ENCODE data around the gene SKOR1. TPM values are rescaled to one million over a fixed set of nuclear protein-coding genes. Genes with fewer than 3 reads are reported as not detected.

SKOR1 gene
- total and polyA plus RNA-seq, 2 of the 4 experiments (the other 2 are of a cell fraction) = 0.03 TPM; not detected in 1

DNA sequence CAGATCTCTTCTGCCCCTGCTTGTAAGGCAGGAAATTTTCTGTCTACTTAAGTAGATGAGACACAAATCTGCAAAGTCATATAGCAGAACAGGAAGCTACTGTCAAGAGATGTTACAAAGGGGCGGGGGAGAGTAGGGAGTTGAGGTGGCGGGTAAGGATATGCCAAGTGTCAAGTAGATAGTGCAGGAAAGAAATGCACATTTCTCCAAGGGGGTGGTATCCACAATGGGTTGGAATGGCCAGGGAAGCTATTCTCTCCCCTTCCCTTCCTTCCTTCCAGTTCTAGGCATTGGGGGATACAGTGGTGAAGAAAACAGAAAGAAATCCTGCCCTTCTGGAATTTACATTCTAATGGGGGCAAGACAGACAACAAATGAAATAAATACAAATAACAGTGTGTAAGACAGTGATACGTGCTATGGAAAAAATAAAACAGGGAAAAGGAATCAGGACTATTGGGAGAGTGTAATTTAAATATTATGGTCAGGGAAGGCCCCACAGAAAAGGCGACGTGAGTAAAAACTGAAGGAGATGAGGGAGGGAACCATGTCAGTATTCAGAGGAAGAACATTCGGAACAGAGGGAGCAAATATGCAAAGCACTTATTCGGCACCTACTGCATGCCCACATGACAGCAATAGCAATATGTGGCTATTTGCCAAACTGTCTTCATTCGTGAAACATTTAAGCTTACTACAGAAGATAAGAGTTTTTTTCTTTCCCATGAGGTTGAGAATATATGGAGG, 57.4 kb downstream of the SKOR1 start:
- intact Hi-C loops (cut with micrococcal nuclease) = no loop called here
- no peaks in the 10 kb centered on the region for H3K79me1 ChIP-seq (ENCODE audit: low read depth in 1 of 2, low read length in 2 of 2)
- CTCF ChIA-PET = no interaction called here

More for the DNA sequence above, 57.4 kb downstream of the SKOR1 start:
- BruUV-seq (replicated peaks) = no TSS peak
- H3K9me1 ChIP-seq (ENCODE audit: insufficient read depth, low read length) = no peaks in the 10 kb centered on the region
- no peak overlapping the region for H4K8ac ChIP-seq (ENCODE audit: low read depth in 2 of 2, low read length in 2 of 2)
- H2BK15ac ChIP-seq (ENCODE audit: low read depth, low read length) = no peak overlapping the region
- ATAC-seq (ENCODE audit: low read depth) = no peak
- WGBS, 2 experiments (ENCODE audit: extremely low coverage in 2 of 2, insufficient read length in 1 of 2) = 100% methylated on average over 1 of the region's 8 CpGs; no CpG with 5 or more reads in 1 of the 2 experiments
- H2AFZ ChIP-seq (replicated peaks; ENCODE audit: low read length, poor library complexity) = no peak overlapping the region
- in situ Hi-C loops (cut with MboI; ENCODE audit: low sequenced_read_pairs) = no loop called here
- H3K56ac ChIP-seq (ENCODE audit: extremely low read depth, insufficient read depth, low read length) = no peak overlapping the region
- H3K14ac ChIP-seq (replicated peaks; ENCODE audit: low read depth, low read length) = no peak overlapping the region
- peaks cover 6% of the 10 kb centered on the region for H3K27me3 ChIP-seq (ENCODE audit: control insufficient read depth, insufficient read depth, low read length)
- no peak overlapping the region for H3K27ac ChIP-seq (ENCODE audit: insufficient read depth, low read length)
- H3K4me1 ChIP-seq (ENCODE audit: control insufficient read depth, insufficient read depth, low read length) = 0 out of 2 replicates have a peak, but pooled peaks cover 2% of the 10 kb centered on the region
- no peaks in the 10 kb centered on the region for H3K36me3 ChIP-seq (ENCODE audit: control insufficient read depth, insufficient read depth, low read length)
- no peak overlapping the region for H2BK120ac ChIP-seq (ENCODE audit: low read depth, low read length)
- DNase-seq = peak; percentile 8
- no peak overlapping the region for H3K23ac ChIP-seq (ENCODE audit: low read depth, low read length)
- H2BK5ac ChIP-seq (ENCODE audit: low read depth, low read length, poor library complexity, severe bottlenecking) = no peak overlapping the region
- TF ChIP-seq CHD1 (IDR thresholded peaks at IDR 0.05; ENCODE audit: low read depth, low read length) (no peak), NFE2L2 (IDR thresholded peaks at IDR 0.05; ENCODE audit: low read depth, low read length) (0 out of 2 replicates have a peak, but pooled peaks have one; percentile 10)
- H3K4me2 ChIP-seq (ENCODE audit: low read depth, low read length) = no peak overlapping the region
- H3K4ac ChIP-seq (ENCODE audit: low read depth, low read length) = no peak overlapping the region
- H2AK5ac ChIP-seq (ENCODE audit: low read depth, low read length) = no peak overlapping the region
- no peak overlapping the region for H3K4me3 ChIP-seq (ENCODE audit: insufficient read depth, low read depth, low read length)
- H2AK9ac ChIP-seq (replicated peaks; ENCODE audit: low read depth, low read length, poor library complexity) = no peak overlapping the region
- H4K91ac ChIP-seq (ENCODE audit: insufficient read depth, low read depth, low read length) = no peak overlapping the region
- no peak overlapping the region for H3K18ac ChIP-seq (ENCODE audit: low read depth, low read length)
- no peak overlapping the region for H3K9ac ChIP-seq (ENCODE audit: low read depth, low read length)
- no peaks in the 10 kb centered on the region for H4K20me1 ChIP-seq (ENCODE audit: insufficient read depth, low read length)
- no peak overlapping the region for H4K5ac ChIP-seq (ENCODE audit: low read depth, low read length)
- H2BK20ac ChIP-seq (ENCODE audit: low read depth, low read length) = no peak overlapping the region
- POLR2A ChIA-PET (ENCODE audit: unreplicated experiment) = no interaction called here
- dilution Hi-C loops (cut with HindIII; ENCODE audit: low sequenced_read_pairs, unreplicated experiment) = no loop called here
- H3K9me3 ChIP-seq (ENCODE audit: control insufficient read depth, insufficient read depth, low read length) = no peaks in the 10 kb centered on the region
